HG02610 (cell line): ENCODE measurements around the gene SAPCD1.
A peak's percentile ranks its signal among the peaks of the same experiment; 100 is the strongest.

ENCODE experiments used
- ATAC-seq: cut with Tn5 transposase; IDR thresholded peaks from one replicate; pipeline ENCODE4 v1.9.1; 2021; ENCODE audit warnings: mild to moderate bottlenecking, moderate library complexity; ENCODE audit not compliant: unreplicated experiment

Gene SAPCD1

GRCh38 chr6:31749301-31750036 is 13.0 kb upstream of the SAPCD1 start:
- no peak for ATAC-seq

GRCh38 chr6:31750411-31751022 is 11.9 kb upstream of the SAPCD1 start:
- ATAC-seq: no peak

- no peak for ATAC-seq
Measured at GRCh38 chr6:31752739-31753319, 9.6 kb upstream of the SAPCD1 start.

DNA sequence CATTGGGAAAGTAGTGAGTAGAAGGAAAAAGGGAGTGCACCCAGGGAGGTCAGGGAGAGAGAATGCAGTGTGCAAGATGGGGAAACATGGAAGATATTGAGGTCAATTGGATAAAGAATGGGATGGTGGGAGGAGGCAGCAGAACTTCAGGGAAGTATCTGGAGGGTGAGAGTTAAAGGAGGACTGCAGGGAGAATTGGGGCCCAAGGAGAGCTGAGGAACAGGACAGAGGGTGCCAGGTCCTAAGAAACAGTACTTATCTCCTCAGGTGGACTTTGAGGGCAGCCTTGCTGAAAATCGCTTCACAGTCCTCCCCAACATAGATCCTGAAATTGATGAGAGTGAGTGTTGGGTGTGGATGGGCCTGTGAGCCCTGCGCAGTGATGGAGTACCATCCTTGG is 4.2 kb upstream of the SAPCD1 start:
- ATAC-seq: no peak

DNA sequence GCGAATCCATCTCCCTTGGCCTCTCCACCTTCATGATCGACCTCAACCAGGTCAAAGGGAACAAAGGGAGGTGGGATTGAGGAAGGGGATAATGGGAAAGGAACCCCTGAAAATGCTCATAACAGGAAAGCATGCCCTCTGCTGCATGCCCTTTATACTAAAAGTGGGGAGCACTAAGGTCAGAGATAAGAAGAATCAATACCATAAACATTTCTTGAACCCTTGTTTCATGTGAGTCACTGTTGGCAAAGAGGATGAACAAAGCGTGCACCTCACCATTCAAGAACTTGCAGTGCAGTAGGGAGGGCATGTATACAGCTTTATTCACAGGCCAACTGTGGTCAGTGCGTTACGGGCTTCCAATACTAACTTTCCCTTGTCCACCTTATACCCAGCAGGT is 1.7 kb upstream of the SAPCD1 start:
- ATAC-seq: no peak

GRCh38 chr6:31761343-31761742 is 1.1 kb upstream of the SAPCD1 start:
- no peak for ATAC-seq

DNA sequence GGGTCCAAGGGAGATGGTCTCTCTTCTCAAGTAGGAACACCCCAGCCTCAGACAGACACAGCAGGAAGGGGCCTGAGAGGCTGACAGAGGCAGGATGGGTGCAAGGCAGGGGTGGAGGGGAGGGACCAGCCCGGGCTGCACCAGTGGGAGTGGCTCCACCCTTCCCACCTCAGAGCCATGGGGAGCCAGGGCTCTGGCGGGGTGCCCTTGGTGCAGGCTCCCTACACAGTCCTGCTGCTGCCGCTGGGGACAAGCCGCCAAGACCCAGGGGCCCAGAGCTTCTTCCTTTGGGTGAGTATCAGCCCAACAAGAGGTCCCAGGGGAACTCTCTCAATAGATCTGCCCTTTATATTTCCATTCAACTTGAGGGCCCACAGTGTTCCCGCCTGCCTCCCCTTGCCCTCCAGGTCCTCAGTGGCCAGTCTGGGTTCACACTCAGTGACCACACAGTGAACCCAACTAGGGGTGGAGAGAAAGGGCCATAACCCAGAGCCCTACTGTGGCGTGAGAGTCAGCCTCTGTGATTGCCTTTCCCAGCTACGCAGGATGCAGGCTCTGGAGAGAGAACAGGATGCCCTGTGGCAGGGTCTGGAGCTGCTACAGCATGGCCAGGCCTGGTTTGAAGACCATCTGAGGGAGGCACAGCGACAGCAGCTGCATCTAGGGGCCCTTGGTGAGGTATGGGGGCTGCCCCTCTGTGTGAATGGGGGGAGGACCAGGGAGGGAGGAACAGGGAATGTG is 592 bp downstream of the SAPCD1 start:
- ATAC-seq: no peak

DNA sequence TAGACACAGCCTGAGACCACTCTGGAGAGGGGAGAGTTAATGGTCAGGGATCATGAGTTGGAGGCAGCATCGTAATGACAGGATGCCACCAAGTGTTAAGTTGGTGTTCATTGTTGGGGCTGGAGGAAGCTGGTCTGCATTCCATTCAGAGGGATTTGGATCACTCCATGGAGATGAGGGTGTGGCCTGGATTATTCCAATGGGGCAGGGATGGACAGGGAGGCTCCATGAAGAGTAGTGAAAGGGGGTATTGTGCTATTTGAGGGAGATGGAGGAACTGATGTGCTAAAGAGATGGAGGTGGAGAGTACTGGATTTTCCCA is 1.1 kb downstream of the SAPCD1 start:
- no peak for ATAC-seq

DNA sequence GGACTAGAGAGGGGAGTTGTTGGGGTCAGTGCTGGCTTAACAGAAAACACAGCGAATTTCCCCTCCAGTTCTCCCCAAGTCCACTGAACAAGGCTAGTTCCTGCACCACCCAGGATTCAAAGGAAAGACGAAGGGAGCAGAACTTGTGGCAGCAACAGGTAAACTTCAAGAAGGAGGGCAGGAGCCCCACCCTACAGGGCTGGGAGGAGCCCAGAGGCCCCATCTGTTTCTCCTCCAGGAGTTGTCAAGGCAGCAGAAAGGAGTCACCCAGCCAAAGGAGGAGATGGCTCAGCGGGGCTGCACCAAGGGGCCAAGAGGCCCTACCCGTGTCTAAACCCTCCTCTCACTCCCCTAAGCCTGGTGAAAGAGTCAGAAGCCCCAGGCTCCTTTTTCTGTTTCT is 1.7 kb downstream of the SAPCD1 start:
- ATAC-seq: no peak

DNA sequence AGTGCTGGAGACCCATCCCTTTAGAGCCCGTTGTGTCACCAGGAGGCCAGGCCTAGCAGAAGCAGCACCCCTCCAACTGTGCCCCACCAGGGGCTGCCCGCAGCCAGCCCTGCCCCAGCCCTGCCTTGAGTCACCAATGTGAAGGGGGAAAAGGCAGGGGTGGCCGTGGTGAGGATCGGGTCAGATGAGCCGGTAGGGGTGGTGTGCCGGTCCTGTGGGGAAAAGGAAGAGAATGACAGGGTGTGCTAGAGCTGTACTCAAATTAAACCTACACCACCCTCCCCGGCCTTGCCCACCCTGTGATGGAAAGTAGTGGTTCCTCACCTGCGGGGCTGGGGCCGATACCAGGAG is 3.1 kb downstream of the SAPCD1 start:
- no peak for ATAC-seq

GRCh38 chr6:31765910-31766794 is 3.7 kb downstream of the SAPCD1 start:
- no peak for ATAC-seq

- no peak for ATAC-seq
Measured at GRCh38 chr6:31767096-31767645, 4.7 kb downstream of the SAPCD1 start.

- ATAC-seq: no peak
Measured at GRCh38 chr6:31768363-31769257, 6.2 kb downstream of the SAPCD1 start.

DNA sequence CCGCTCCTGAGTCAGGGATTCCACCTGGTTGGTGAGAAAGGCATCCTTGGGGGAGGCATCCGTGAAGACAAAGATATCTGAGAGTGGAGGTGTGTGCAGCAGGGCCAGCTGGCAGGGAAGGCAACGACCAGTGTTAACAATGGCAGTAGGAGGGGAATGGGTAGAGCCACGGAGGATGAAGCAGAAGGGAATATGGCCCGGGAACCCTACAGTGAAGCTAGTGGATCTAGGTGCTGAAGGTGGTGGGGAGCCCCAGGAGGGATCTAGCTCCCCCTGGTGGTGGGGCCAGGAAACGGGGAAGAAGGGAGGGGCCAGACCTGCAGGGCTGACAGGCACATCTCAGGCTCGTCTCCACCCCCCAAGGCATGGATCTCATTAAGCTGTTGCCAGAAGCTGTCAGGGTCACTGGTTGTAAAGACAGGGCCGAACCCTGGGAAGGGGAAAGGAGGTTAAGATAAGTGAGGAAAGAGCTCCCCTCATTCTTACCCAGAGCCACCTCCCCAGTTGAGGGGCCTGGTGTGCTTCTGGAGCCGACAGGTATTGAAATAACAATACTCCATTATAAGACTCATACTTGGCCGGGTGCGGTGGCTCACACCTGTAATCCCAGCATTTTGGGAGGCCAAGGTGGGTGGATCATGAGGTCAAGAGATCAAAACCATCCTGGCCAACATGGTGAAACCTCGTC is 7.4 kb downstream of the SAPCD1 start:
- ATAC-seq: peak; percentile 50

GRCh38 chr6:31770860-31771259 is 8.4 kb downstream of the SAPCD1 start:
- no peak for ATAC-seq

DNA sequence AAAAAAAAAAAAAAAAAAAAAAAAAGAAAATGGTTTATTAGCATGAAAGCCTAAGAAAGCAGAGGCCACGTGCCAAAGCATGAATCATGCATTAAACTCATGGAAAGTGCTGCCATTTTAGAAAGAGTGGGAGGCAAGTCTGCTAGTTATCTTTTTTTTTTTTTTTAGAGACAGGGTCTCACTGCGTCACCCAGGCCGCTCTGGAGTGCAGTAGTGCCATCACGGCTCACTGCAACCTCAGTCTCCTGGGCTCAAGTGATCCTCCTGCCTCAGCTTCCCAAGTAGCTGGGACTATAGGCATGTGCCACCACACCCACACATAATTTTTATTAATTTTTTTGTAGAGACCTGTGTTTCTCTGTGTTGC is 9.5 kb downstream of the SAPCD1 start:
- no peak for ATAC-seq

- no peak for ATAC-seq
Measured at GRCh38 chr6:31775184-31775583, 12.7 kb downstream of the SAPCD1 start.

DNA sequence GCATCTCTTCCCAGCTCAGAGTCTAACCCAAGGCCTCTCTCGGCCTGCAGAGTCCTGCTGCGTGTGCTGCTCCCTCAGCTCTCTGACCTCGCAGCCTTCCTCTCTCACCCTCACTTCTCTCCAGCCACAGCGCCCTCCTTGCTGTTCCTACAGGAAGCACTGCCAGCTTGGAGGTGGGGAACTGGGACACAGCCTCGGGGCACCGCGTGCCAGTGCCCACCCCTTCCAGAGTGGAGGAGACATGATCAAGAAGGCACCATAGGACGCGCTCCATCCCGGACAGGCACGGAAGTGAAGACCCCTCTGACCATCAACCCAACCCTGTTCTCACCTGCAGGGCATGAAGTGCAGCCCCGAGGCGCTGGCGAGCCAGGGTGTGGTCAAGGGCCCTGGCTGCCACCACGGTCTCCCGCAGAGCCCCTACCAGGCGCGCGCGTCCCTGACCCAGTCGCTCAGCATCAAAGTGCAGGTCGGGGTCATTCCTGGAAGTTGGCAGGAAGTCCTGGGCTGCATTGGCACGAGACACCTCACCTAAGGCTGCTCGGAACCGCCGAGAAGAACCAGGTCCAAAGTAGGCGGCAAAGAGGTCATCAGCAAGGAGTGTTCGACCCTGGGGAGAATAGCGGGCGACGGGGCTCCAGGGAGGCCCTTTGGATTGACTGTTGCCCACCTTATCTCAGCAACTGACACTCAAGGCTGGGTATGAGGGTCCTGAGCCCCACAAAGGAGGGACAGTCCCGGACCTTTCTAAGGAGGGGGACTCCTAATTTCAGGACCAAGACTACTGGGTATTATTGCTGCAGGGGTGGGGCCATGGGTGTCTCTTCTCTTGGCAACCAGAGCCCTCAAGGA is 13.4 kb downstream of the SAPCD1 start:
- ATAC-seq: no peak
